Measurements from ENCODE around the gene DTNB.

The DTNB gene

GRCh38 chr2:25374411-25374810 lies 299.0 kb downstream of the DTNB start:
- DNase-seq: no peak

DNA sequence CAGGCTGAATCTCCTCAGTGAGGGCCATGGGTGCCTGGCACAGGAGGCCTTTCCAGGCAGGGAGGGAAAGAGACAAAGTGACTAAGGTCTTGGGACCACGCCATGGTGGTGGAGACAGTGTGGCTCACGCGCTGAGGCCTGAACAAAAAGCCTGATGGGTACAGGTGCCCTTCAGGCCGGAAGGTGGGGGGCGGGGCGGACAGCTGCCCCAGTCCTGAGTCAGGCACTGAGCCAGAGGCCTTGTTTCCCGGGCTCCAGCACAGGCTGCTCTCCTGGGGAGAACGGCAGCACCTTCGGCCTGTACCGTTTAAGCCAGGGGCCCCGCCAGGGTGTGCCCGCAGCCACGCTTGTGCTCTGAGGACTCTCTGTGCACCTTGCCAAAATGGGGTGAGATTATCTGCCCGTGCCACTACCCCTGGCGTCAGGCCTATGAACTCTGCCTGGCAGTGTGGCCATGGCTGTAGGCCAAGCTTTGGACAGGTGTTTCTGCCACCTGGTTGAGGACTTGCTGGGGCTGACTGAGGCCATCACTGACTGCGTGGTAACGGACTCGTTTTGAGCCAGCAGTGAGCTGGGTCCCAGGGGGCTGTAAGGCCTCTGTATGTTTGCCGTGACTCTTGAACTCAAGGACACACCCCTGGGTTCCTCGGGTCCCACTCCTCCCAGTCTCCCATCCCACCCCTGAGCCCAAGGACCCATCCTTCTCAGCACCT lies 300.0 kb downstream of the DTNB start:
- peak in 1 of 58 donors; percentile 18 for DNase-seq

DNA sequence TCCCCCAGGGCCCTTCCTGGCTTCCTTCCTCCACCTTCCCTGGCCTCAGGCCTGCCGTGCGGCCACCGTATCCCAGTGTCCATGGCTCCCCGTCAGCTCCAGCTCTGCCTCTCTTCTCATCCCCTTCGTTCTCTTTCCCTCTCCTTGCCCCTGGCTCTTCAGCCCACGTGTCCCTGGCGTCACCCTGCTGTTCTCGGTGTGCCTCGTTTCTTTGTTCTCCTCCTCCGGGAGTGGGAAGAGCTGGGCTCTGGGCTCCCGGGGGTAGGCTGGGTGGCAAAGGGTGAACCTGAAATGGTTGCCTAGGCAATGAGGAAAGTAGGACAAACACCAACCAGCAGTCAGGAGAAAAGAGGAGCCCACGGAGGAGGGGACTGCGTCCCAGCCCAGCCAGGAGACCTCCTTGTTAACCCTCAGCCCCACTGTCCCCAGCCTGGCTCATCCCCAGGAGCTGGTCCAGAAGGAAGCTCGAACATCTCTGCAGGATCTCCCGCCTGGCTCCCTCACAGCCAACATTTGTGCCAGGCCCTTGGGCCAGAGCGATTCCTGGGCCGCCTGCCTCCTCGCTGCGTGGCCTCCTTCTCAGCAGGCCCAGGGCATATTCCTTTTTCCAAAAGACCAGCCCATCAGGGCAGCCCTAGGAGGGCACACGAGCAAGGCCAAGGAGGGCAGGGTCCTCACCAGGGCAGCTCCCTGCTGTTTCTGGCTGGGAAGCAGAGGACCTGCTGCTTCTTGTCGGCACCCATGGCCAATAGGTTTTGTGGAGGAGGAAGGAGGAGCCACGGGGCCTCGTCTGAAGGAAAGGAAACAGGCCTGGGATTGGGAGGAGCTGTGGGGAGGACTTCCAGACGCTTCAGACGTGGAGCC lies 300.7 kb downstream of the DTNB start:
- DNase-seq: peak in 23 of 58 donors; percentile 23 to 68 (median 48)

GRCh38 chr2:25371253-25372241 lies 301.8 kb downstream of the DTNB start:
- no peak for DNase-seq

- no peak for DNase-seq
Observed at GRCh38 chr2:25369876-25370275, 303.5 kb downstream of the DTNB start.

- DNase-seq: no peak
Observed at GRCh38 chr2:25369439-25369838, 303.9 kb downstream of the DTNB start.

DNA sequence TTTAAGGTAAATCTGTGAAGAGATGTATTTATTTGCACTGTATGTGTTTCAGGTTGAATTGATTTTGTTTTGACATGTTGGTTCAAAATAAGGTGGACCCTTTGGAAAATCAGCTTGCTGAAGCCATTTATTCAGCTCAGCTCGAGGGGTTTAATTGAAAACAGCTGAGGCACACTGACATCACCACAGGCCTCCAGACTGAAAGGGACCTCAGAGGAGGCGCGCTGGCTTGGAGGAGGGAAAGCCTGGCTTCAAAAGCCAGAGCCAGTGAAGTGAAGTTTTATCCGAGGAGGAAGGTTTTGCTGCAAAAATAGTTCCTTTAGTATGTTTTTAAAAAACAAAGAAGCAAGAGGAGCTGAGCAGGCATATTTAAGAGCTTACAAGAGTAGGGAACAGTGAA lies 304.7 kb downstream of the DTNB start:
- peak in 2 of 58 donors; percentile 11 to 31 for DNase-seq

- DNase-seq: no peak
Observed at GRCh38 chr2:25367296-25367695, 306.1 kb downstream of the DTNB start.

DNA sequence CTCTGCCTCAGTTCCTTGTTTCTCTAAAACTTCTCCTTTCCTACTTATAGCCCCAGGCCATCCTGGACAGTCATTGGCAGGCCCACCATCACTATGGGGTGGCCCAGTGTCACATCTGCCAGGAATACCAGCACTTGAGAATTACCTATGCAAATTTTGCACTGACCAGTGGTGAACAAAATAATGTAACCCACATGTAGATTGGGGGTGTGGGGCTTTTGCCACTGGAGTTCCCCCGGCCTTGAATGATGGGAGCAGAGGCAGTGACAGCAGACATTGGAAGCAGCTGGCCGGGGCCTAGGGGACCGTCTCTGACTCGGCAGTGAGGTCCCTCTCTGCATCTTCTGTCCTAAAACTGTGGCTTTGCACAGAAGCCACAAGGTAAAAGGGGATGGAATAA lies 306.7 kb downstream of the DTNB start:
- DNase-seq: no peak

DNA sequence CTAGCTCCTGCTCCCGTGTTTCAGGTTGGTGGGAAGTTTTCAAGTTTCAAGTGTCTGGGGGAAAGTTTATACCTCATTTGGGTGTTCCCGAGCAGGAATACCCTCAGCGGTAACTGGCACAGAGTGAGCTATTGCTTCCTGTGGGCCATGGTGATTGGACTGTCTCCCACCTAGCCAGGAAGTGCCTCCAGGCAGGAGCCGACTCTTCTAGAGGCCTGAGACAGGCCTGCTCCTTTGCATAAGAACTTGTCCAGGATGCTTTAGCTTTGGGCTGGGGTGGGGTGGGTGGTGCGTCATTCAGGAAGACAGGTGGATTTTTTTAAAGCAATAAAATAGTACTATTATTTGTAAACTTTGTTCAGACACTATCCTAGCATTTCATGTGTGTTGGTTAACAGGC lies 308.1 kb downstream of the DTNB start:
- DNase-seq: no peak

DNA sequence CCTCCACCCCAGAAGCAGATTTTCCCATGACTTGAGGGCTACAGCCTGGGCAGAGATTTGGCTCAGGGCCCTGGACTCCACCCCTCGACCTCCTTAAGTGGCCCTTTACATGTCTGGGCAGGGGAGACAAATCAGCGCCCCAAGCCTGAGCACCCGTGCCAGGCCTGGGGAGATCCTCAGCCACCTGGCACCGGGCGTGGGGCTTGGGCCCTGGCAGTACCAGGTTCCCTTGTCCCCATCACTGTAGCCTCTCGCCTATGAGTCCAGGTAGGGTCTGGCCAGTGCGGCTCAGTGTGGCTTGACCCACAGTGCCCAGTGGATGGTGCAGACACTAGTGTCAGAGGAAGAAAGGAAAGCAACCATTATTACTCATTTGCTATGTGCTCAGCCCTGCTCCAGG lies 309.6 kb downstream of the DTNB start:
- no peak for DNase-seq

- peak in 7 of 58 donors; percentile 17 to 30 (median 25) for DNase-seq
Observed at GRCh38 chr2:25362434-25363145, 310.8 kb downstream of the DTNB start.

DNA sequence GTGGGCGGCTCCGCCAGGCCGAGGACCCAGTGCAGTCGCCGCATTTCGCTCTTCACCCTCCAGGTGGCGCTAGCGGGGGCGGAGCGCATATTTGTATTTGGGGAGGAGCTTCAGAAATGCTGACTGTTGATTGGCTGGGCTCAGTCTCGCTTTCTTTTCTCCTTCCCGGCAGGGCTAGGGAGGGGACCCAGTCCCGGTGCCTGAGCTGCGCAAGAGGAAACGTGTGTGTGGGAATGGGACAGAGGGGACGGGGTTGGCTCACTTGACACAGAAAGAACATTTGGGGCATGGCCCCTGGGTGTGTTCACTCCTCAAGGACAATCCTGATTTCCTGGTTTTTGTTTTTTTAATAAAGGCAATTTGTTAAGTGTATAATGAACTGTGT lies 311.3 kb downstream of the DTNB start:
- DNase-seq: peak; percentile 31 to 95 (median 86)

- DNase-seq: no peak
Observed at GRCh38 chr2:25361261-25362048, 311.9 kb downstream of the DTNB start.

GRCh38 chr2:25358836-25359235 lies 314.5 kb downstream of the DTNB start:
- no peak for DNase-seq

DNA sequence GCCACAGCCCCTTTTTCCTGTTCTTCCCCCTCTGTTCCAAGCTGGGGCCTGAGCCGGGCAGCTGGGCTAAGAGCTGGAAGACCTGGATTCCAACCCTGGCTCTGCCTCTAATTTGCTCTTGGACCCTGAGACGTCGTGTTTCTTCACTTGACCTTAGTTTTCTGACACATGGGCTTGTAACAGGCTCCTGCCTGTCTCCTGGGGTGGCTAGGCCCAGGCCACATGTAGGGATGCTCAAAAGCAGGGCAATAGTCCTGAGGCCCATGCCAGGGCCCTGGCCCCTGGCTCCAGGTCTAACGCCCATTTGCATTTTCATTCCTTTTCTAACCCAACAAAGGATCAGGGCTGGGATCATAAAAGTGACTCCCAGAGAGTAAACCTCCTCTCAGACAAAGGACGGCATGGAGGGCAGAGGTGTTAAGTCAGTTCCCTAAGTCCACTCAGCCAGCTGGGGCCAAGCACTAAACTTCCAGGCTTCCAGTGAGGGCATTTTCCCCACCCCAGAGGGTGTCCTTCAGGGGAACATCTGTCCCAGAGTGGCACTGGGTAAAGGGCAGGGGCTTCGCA lies 315.0 kb downstream of the DTNB start:
- no peak for DNase-seq

DNA sequence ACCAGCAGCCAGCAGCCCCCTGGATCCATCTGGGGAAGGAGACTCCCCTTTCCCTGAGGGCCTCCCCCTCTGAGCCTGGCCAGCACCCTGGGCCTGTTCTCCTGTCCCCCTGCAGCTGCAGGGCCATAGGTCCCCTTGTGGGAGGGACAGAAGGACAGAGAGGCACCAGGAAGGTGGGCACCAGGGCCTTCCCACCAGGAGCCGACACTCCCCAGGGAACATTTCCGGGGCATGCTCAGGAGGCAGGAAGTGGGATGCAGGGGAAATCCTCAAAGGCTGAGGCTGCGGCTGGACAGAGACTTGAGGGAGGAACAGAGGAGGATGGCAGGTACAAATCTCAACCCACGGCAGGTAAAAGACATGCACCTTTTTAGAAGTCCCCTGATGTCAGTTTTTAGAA lies 317.3 kb downstream of the DTNB start:
- DNase-seq: no peak

GRCh38 chr2:25355270-25355669 lies 318.1 kb downstream of the DTNB start:
- DNase-seq: no peak

DNA sequence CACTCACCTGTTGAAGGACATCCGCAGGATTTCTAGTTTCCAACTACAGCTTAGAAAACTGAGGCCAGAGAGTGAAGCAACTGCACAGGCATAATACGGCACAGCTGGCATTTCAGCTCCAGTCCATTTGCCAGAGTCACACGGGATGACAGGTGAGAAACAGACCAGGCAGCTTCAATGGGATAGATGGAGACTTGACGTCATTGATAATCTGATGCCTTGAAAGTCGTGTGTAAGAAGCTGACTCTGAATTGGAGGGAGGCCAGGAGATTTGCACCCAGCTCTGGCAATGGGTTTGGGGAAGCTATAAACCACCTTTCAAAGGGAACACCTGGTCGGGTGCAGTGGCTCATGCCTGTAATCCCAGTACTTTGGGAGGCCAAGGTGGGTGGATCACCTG lies 319.3 kb downstream of the DTNB start:
- no peak for DNase-seq

DNA sequence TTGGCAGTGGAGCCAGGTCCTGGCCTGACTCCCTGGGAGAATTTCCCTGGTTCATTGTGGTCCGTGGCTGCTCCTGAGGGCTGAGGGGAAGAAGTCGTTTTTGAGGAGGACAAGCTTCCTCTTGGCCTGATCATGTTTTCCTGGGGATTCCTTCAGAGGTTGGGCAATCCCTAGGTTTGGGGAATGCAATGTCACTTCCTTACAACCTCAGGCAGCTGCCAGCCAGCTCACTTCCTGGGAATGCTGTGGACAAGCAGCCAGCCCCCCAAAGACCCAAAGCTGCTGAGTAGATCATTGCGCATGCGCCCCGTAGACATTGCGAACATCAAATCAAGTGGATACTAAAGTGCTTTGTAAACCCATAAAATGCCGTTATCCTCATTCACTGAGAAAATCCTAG lies 324.0 kb downstream of the DTNB start:
- no peak for DNase-seq

Data from anterior cingulate cortex (tissue), 58 donors.